HepG2 (cell line): Measurements from ENCODE around the gene SLC24A4. TPM values are rescaled to one million over a fixed set of nuclear protein-coding genes. Genes with fewer than 3 reads are reported as not detected.

Experiments used
- ARID4A ChIP-seq: sonication (generic); formaldehyde crosslinking; IDR thresholded peaks from 2 replicates; pipeline ENCODE4 v1.5.0; 2020; ENCODE audit warnings: mild to moderate bottlenecking, missing genetic modification reagents, borderline replicate concordance
- DNMT1 ChIP-seq: sonication (generic); formaldehyde crosslinking; IDR thresholded peaks from 2 replicates; pipeline ENCODE4 v1.5.1; 2020; ENCODE audit warnings: mild to moderate bottlenecking, missing genetic modification reagents
- FOXA1 ChIP-seq, 2 experiments: fragments of 450-650 bp in 1 of 2; sonication (generic) in 1 of 2; formaldehyde crosslinking in 1 of 2; IDR thresholded peaks; 2 replicates each; pipeline versions ENCODE4 v1.4.0 to v1.6.1; 2016 to 2020; ENCODE audit warnings: missing genetic modification reagents in 1 of 2
- JUN ChIP-seq: sonication (generic); formaldehyde crosslinking; IDR thresholded peaks from 2 replicates; pipeline ENCODE4 v1.4.0; 2020; ENCODE audit warnings: mild to moderate bottlenecking, missing genetic modification reagents
- LCORL ChIP-seq, 2 experiments: fragments of 450-650 bp in 1 of 2; sonication (generic) in 1 of 2; formaldehyde crosslinking in 1 of 2; IDR thresholded peaks; 2 replicates each; pipeline versions ENCODE4 v1.5.0 to v1.6.1; 2017 to 2020; ENCODE audit warnings: antibody characterized with exemption in 1 of 2, missing genetic modification reagents in 1 of 2
- MTA3 ChIP-seq: sonication (generic); formaldehyde crosslinking; IDR thresholded peaks from 2 replicates; pipeline ENCODE4 v1.4.0; 2020; ENCODE audit warnings: missing genetic modification reagents
- PHF20 ChIP-seq: sonication (generic); formaldehyde crosslinking; IDR thresholded peaks from 2 replicates; pipeline ENCODE4 v1.5.0; 2020; ENCODE audit warnings: mild to moderate bottlenecking, missing genetic modification reagents
- SOX13 ChIP-seq, 3 experiments: fragments of 450-650 bp in 1 of 3; sonication (generic) in 1 of 3; formaldehyde crosslinking in 1 of 3; IDR thresholded peaks in 2 of 3; conservative IDR thresholded peaks in 1 of 3; 2 replicates each; pipeline versions ENCODE4 v1.5.0 to v1.6.1; 2016 to 2020; ENCODE audit warnings: antibody characterized with exemption in 1 of 3, mild to moderate bottlenecking in 1 of 3, missing compliant biosample characterization in 1 of 3, missing genetic modification reagents in 1 of 3, moderate library complexity in 1 of 3
- TBP ChIP-seq: sonication (generic); formaldehyde crosslinking; IDR thresholded peaks from 2 replicates; pipeline ENCODE4 v1.5.0; 2020; ENCODE audit warnings: missing genetic modification reagents
- ZKSCAN5 ChIP-seq: sonication (generic); formaldehyde crosslinking; IDR thresholded peaks from 2 replicates; pipeline ENCODE4 v1.5.1; 2020; ENCODE audit warnings: mild to moderate bottlenecking, missing genetic modification reagents
- ZNF446 ChIP-seq: sonication (generic); formaldehyde crosslinking; IDR thresholded peaks from 2 replicates; pipeline ENCODE4 v1.5.0; 2020; ENCODE audit warnings: mild to moderate bottlenecking, missing genetic modification reagents
- ZNF703 ChIP-seq: sonication (generic); formaldehyde crosslinking; IDR thresholded peaks from 2 replicates; pipeline ENCODE4 v1.5.1; 2020; ENCODE audit warnings: missing genetic modification reagents, mild to moderate bottlenecking, moderate library complexity, borderline replicate concordance
- polyA plus RNA-seq, 8 experiments: library from polyadenylated mRNA; depleted of rRNA in 3 of 8; stranded (reverse) in 7 of 8; unstranded in 1 of 8; fragments of >200 nt; fragmentation: Illumina TruSeq in 4 of 8; extraction: Trizol in 4 of 8; gene quantifications; 2 replicates each; pipeline versions ENCODE4 v1.2.1 to v1.2.3, GENCODE V29; 2011 to 2016; ENCODE audit warnings: low read depth in 4 of 8, missing spikeins in 1 of 8, mixed read lengths in 1 of 8; ENCODE audit not compliant: insufficient read depth in 1 of 8
- total RNA-seq, 5 experiments: library from RNA; depleted of rRNA; stranded (reverse); fragments of >200 nt; fragmentation: Illumina TruSeq; extraction: Trizol; gene quantifications; 2 replicates each; pipeline ENCODE4 v1.2.3, GENCODE V29; 2016; ENCODE audit warnings: low read depth in 1 of 5
- TF ChIP-seq, protein P1 (sequence below): sonication (generic); formaldehyde crosslinking; IDR thresholded peaks from 2 replicates; pipeline ENCODE4 v1.4.0; 2020; ENCODE audit warnings: low read depth, mild to moderate bottlenecking, missing genetic modification reagents
- TF ChIP-seq, protein P2 (sequence below): sonication (generic); formaldehyde crosslinking; IDR thresholded peaks from 2 replicates; pipeline ENCODE4 v1.5.0; 2020; ENCODE audit warnings: mild to moderate bottlenecking, missing genetic modification reagents
- TF ChIP-seq, protein P3 (sequence below): sonication (generic); formaldehyde crosslinking; IDR thresholded peaks from 2 replicates; pipeline ENCODE4 v1.8.1; 2023; ENCODE audit warnings: mild to moderate bottlenecking, missing genetic modification reagents, borderline replicate concordance
- TF ChIP-seq, protein P4 (sequence below): sonication (generic); formaldehyde crosslinking; IDR thresholded peaks from 2 replicates; pipeline ENCODE4 v1.5.1; 2020; ENCODE audit warnings: mild to moderate bottlenecking, missing genetic modification reagents

Gene SLC24A4
- total and polyA plus RNA-seq, 2 of the 13 experiments (the other 11 are each of a cell fraction or from before 2014, with no cell fraction given): not detected

DNA sequence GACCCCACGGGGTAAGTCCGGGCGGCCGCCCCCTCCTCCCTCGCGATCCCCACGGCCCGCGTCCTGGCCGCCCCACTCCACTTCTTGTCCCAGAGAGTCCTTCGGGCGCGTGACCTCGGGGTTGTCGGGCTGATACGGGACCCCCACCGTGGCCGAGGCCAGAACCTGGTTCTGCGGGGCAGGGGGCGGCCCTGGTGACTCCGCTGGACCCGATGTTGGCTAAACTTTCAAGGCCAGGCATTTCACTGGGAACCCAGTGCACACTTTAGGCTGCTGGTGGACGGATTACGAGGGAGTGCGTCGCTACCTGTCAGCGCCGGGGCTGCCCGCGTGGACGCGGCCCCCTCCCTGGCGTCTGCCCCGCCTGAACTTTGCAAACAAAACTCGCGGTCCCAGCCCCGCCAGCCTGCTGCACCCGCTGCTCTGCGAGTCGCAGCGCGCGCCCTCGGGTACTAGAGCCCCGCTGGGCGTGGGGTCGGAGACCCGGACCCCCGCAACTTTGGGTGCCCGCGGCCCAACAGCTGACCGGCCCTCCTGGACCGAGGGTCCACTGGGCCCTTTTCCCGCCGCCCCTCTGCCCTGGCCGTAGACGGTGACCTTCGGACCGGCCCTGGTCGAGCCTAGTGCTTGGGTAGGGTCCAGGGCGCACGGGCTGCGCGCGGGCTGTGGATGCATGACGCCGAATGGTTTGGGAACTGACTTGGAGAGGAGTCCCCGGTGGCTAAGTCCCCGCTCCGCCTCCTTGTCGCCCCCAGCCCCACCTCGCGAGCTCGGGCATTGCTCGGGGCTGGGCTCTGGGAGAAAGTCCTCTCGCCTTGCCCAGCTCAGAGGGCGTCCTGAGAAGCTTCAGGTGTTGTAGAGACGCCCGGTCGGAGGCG, 191.2 kb downstream of the SLC24A4 start (continued):
- TF ChIP-seq, protein P1, sequence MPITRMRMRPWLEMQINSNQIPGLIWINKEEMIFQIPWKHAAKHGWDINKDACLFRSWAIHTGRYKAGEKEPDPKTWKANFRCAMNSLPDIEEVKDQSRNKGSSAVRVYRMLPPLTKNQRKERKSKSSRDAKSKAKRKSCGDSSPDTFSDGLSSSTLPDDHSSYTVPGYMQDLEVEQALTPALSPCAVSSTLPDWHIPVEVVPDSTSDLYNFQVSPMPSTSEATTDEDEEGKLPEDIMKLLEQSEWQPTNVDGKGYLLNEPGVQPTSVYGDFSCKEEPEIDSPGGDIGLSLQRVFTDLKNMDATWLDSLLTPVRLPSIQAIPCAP (CRISPR knock-in tag): no peak
- TF ChIP-seq JUN: no peak
- peak; percentile 90 for TF ChIP-seq ARID4A (CRISPR knock-in tag)
- no peak for TF ChIP-seq MTA3 (CRISPR knock-in tag)
- TF ChIP-seq, protein P2, sequence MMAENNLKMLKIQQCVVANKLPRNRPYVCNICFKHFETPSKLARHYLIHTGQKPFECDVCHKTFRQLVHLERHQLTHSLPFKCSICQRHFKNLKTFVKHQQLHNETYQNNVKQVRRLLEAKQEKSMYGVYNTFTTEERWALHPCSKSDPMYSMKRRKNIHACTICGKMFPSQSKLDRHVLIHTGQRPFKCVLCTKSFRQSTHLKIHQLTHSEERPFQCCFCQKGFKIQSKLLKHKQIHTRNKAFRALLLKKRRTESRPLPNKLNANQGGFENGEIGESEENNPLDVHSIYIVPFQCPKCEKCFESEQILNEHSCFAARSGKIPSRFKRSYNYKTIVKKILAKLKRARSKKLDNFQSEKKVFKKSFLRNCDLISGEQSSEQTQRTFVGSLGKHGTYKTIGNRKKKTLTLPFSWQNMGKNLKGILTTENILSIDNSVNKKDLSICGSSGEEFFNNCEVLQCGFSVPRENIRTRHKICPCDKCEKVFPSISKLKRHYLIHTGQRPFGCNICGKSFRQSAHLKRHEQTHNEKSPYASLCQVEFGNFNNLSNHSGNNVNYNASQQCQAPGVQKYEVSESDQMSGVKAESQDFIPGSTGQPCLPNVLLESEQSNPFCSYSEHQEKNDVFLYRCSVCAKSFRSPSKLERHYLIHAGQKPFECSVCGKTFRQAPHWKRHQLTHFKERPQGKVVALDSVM (CRISPR knock-in tag): 0 out of 2 replicates have a peak, but pooled peaks have one; percentile 30
- TF ChIP-seq, protein P3, sequence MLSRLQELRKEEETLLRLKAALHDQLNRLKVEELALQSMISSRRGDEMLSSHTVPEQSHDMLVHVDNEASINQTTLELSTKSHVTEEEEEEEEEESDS (CRISPR knock-in tag): no peak
- no peak for TF ChIP-seq ZKSCAN5 (CRISPR knock-in tag)
- TF ChIP-seq FOXA1 (IDR thresholded peaks at IDR 0.05): no peak
- peak; percentile 29; the same call in 1 of the 2 replicates for TF ChIP-seq FOXA1 (CRISPR knock-in tag; IDR thresholded peaks at IDR 0.05)
- peak; percentile 77; the same call in 1 of the 2 replicates for TF ChIP-seq ZNF703
- no peak for TF ChIP-seq TBP (CRISPR knock-in tag)
- no peak for TF ChIP-seq LCORL (IDR thresholded peaks at IDR 0.05)
- peak; percentile 93 for TF ChIP-seq LCORL (CRISPR knock-in tag; IDR thresholded peaks at IDR 0.05)
- TF ChIP-seq SOX13 (IDR thresholded peaks at IDR 0.05): no peak
- peak in 1 of 2 experiments; percentile 32; a peak in 1 of 4 replicates for TF ChIP-seq SOX13 (CRISPR knock-in tag; conservative IDR thresholded peaks at IDR 0.05 in 1 of 2, IDR thresholded peaks at IDR 0.05 in 1 of 2)
- peak; percentile 75; the same call in 1 of the 2 replicates for TF ChIP-seq ZNF446
- TF ChIP-seq PHF20 (CRISPR knock-in tag): peak; percentile 18; the same call in 1 of the 2 replicates
- TF ChIP-seq, protein P4, sequence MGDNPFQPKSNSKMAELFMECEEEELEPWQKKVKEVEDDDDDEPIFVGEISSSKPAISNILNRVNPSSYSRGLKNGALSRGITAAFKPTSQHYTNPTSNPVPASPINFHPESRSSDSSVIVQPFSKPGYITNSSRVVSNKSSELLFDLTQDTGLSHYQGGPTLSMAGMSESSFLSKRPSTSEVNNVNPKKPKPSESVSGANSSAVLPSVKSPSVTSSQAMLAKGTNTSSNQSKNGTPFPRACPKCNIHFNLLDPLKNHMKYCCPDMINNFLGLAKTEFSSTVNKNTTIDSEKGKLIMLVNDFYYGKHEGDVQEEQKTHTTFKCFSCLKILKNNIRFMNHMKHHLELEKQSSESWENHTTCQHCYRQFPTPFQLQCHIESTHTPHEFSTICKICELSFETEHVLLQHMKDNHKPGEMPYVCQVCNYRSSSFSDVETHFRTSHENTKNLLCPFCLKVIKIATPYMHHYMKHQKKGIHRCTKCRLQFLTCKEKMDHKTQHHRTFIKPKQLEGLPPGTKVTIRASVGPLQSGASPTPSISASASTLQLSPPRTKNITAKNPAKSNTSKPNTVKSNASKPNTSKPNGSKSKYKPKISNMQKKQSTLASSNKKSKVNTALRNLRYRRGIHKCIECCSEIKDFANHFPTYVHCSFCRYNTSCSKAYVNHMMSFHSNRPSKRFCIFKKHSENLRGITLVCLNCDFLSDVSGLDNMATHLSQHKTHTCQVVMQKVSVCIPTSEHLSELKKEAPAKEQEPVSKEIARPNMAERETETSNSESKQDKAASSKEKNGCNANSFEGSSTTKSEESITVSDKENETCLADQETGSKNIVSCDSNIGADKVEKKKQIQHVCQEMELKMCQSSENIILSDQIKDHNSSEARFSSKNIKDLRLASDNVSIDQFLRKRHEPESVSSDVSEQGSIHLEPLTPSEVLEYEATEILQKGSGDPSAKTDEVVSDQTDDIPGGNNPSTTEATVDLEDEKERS: 0 out of 2 replicates have a peak, but pooled peaks have one; percentile 11
- no peak for TF ChIP-seq DNMT1 (CRISPR knock-in tag)
